ENCODE results near the gene FANCE.

- TF ChIP-seq CTCF (IDR thresholded peaks at IDR 0.05) (no peak), POLR2A (IDR thresholded peaks at IDR 0.05) (no peak)
Observed at GRCh38 chr6:35425284-35425683, 26.9 kb upstream of the FANCE start.

All from body of pancreas (tissue), 4 donors.